Panc1 (cell line): Measurements from ENCODE around the gene HNF1B. TPM values are rescaled to one million over a fixed set of nuclear protein-coding genes. Genes with fewer than 3 reads are reported as not detected.

Experiments used
- ATAC-seq: fragments of 200-7000 bp; cut with Tn5 transposase; 2 replicates; pipeline ENCODE4 v1.9.1; 2020; ENCODE audit warnings: mild to moderate bottlenecking, moderate library complexity
- BruUV-seq: library from RNA; stranded (reverse); fragments of 400-500 nt; replicated peaks from 2 replicates; lab custom pipeline; 2021; lab: Mats Ljungman, UMichigan
- CTCF ChIA-PET: fragments of 300-600 bp; sonication (Branson Sonifier 250); formaldehyde crosslinking; loops from one replicate; lab custom pipeline; 2022; ENCODE audit warnings: antibody characterized with exemption; lab: Charles Lee
- POLR2A ChIA-PET: fragments of 300-600 bp; sonication (Branson Sonifier 250); formaldehyde crosslinking; loops from one replicate; lab custom pipeline; 2022; ENCODE audit warnings: antibody characterized with exemption; lab: Charles Lee
- DNase-seq: peaks from one replicate; pipeline ENCODE4 v3.0.0-alpha.2; 2010; ENCODE audit warnings: low read depth, low spot score
- H3K27ac ChIP-seq: 2 replicates; pipeline ENCODE4 v1.5.1; 2011; ENCODE audit warnings: mild to moderate bottlenecking, low read length, inconsistent platforms
- H3K27me3 ChIP-seq: fragments of 200-500 bp; sonication (Bioruptor generic); 2 replicates; pipeline ENCODE4 v1.6.0; 2014; ENCODE audit warnings: low read length, inconsistent platforms; ENCODE audit not compliant: control insufficient read depth, insufficient read depth
- H3K36me3 ChIP-seq: fragments of 200-500 bp; sonication (Bioruptor generic); 2 replicates; pipeline ENCODE4 v1.5.1; 2014; ENCODE audit warnings: inconsistent platforms, mild to moderate bottlenecking, low read length, moderate library complexity; ENCODE audit not compliant: control insufficient read depth, insufficient read depth
- H3K4me1 ChIP-seq: 2 replicates; pipeline ENCODE4 v1.5.1; 2011; ENCODE audit warnings: inconsistent platforms, mild to moderate bottlenecking, low read length, moderate library complexity; ENCODE audit not compliant: control insufficient read depth, insufficient read depth
- H3K4me3 ChIP-seq, 2 experiments: 2 replicates each; pipeline ENCODE4 v1.5.1; 2011 to 2012; ENCODE audit warnings: low read depth in 2 of 2, low read length in 2 of 2, mild to moderate bottlenecking in 2 of 2, inconsistent platforms in 1 of 2, moderate library complexity in 1 of 2
- H3K9me3 ChIP-seq: fragments of 200-500 bp; sonication (Bioruptor generic); 2 replicates; pipeline ENCODE4 v1.5.1; 2014; ENCODE audit warnings: low read depth, mild to moderate bottlenecking, inconsistent platforms, low read length, moderate library complexity; ENCODE audit not compliant: control insufficient read depth, insufficient read depth
- CTCF ChIP-seq: fragments of 450-650 bp; IDR thresholded peaks from 2 replicates; pipeline ENCODE4 v1.5.1; 2017; ENCODE audit warnings: mild to moderate bottlenecking
- POLR2AphosphoS5 ChIP-seq: IDR thresholded peaks from 2 replicates; pipeline ENCODE4 v1.6.1; 2012; ENCODE audit warnings: mild to moderate bottlenecking, low read depth, low read length, moderate library complexity
- REST ChIP-seq, 2 experiments: IDR thresholded peaks; 2 replicates each; pipeline ENCODE4 v1.6.1; 2011 to 2012; ENCODE audit warnings: low read depth in 2 of 2, control low read depth in 1 of 2, low read length in 1 of 2, mild to moderate bottlenecking in 1 of 2, moderate library complexity in 1 of 2; ENCODE audit not compliant: insufficient read depth in 1 of 2
- SIN3A ChIP-seq: IDR thresholded peaks from 2 replicates; pipeline ENCODE4 v1.6.1; 2012; ENCODE audit warnings: low read depth, mild to moderate bottlenecking, low read length, moderate library complexity, borderline replicate concordance; ENCODE audit not compliant: insufficient read depth
- TCF7L2 ChIP-seq: IDR thresholded peaks from 2 replicates; pipeline ENCODE4 v1.6.1; 2011; ENCODE audit warnings: mild to moderate bottlenecking, low read depth, low read length, inconsistent platforms
- in situ Hi-C: cut with HindIII; loops from 2 replicates; pipeline ENCODE4 v1.10.0; 2016; ENCODE audit warnings: low sequenced_read_pairs, low pct_unique_long_range_greater_than_20kb
- intact Hi-C: fragments of 100-400 bp; cut with micrococcal nuclease; formaldehyde crosslinking; loops from one replicate; pipeline ENCODE4 v1.10.0; 2022; ENCODE audit not compliant: unreplicated experiment
- total RNA-seq: library from RNA; stranded (reverse); gene quantifications from one replicate; pipeline ENCODE4 v1.2.1, GENCODE V29; 2021; ENCODE audit not compliant: unreplicated experiment

Gene HNF1B
- total RNA-seq, 1 experiment from 2014 or later, result not detected

- in situ Hi-C loops (no loop called here), intact Hi-C loops (loop anchor here (10.0 kb wide), 1 partner anchor 115 kb away; no protein-coding TSS in a partner anchor)
- TF ChIP-seq POLR2AphosphoS5, result no peak
- TF ChIP-seq SIN3A, result no peak
- no peak for TF ChIP-seq CTCF
- TF ChIP-seq REST (IDR thresholded peaks at IDR 0.05; ENCODE audit: insufficient read depth in 1 of 2, low read depth in 2 of 2, low read length in 1 of 2), result no peak
- TF ChIP-seq TCF7L2, result no peak
- no peak overlapping the region for H3K27ac ChIP-seq
- H3K4me1 ChIP-seq, result no peaks in the 10 kb centered on the region
- BruUV-seq, result no TSS peak
- no peak overlapping the region for H3K4me3 ChIP-seq
- H3K36me3 ChIP-seq, result no peaks in the 10 kb centered on the region
- H3K27me3 ChIP-seq, result no peaks in the 10 kb centered on the region
- ChIA-PET CTCF (no interaction called here), POLR2A (no interaction called here)
- H3K9me3 ChIP-seq, result no peaks in the 10 kb centered on the region
- no peak for DNase-seq
- ATAC-seq, result no peak
These were observed 84.9 kb downstream of the HNF1B start for GRCh38 chr17:37659925-37660324.

GRCh38 chr17:37657202-37657601, 87.7 kb downstream of the HNF1B start:
- Histone ChIP-seq H3K36me3 (no peaks in the 10 kb centered on the region), H3K27ac (no peak overlapping the region), H3K9me3 (no peaks in the 10 kb centered on the region), H3K27me3 (no peaks in the 10 kb centered on the region), H3K4me3 (no peak overlapping the region), H3K4me1 (no peaks in the 10 kb centered on the region)
- no TSS peak for BruUV-seq
- TF ChIP-seq SIN3A (no peak), CTCF (no peak), TCF7L2 (no peak), POLR2AphosphoS5 (no peak), REST (IDR thresholded peaks at IDR 0.05; ENCODE audit: insufficient read depth in 1 of 2, low read depth in 2 of 2, low read length in 1 of 2) (no peak)
- ATAC-seq (no peak), DNase-seq (no peak)
- POLR2A ChIA-PET, result no interaction called here
- CTCF ChIA-PET, result no interaction called here
- intact Hi-C loops, result loop anchor here (10.0 kb wide), 1 partner anchor 118 kb away; no protein-coding TSS in a partner anchor
- in situ Hi-C loops, result no loop called here
